CD14-positive monocyte (primary cell): ENCODE data around the gene KIAA0319L. TPM values are rescaled to one million over a fixed set of nuclear protein-coding genes. Genes with fewer than 3 reads are reported as not detected.

Experiments
- DNase-seq, 3 donors: peaks; one replicate each; pipeline ENCODE4 v3.0.0-alpha.2; 2011 to 2022
- H2AFZ ChIP-seq: 2 replicates; pipeline ENCODE4 v1.6.0; 2012; ENCODE audit warnings: mild to moderate bottlenecking, low read depth, low read length, inconsistent platforms; ENCODE audit not compliant: insufficient read depth, poor library complexity, severe bottlenecking
- H3K27ac ChIP-seq, 2 donors: 1 replicate in 1 of 2; 2 replicates in 1 of 2; pipeline ENCODE4 v1.5.1; 2012 to 2013; ENCODE audit warnings: low read length in 2 of 2, control low read depth in 1 of 2, inconsistent platforms in 1 of 2, low read depth in 1 of 2, mild to moderate bottlenecking in 1 of 2
- H3K27me3 ChIP-seq, 2 donors: one replicate each; pipeline versions ENCODE4 v1.6.0 to v1.6.1; 2011 to 2013; ENCODE audit warnings: low read length in 2 of 2; ENCODE audit not compliant: control insufficient read depth in 2 of 2, insufficient read depth in 2 of 2
- H3K36me3 ChIP-seq, 2 donors: replicated peaks in 1 of 2; 1 replicate in 1 of 2; 2 replicates in 1 of 2; pipeline versions ENCODE4 v1.5.1 to v1.6.1; 2012 to 2013; ENCODE audit warnings: low read length in 2 of 2, control low read depth in 1 of 2, inconsistent platforms in 1 of 2, mild to moderate bottlenecking in 1 of 2; ENCODE audit not compliant: insufficient read depth in 2 of 2, control insufficient read depth in 1 of 2
- H3K4me1 ChIP-seq, 2 donors: 1 replicate in 1 of 2; 2 replicates in 1 of 2; pipeline versions ENCODE4 v1.5.1 to v1.6.1; 2012 to 2013; ENCODE audit warnings: low read length in 2 of 2, control low read depth in 1 of 2, inconsistent platforms in 1 of 2, mild to moderate bottlenecking in 1 of 2, moderate library complexity in 1 of 2; ENCODE audit not compliant: insufficient read depth in 2 of 2, control insufficient read depth in 1 of 2
- H3K4me2 ChIP-seq: replicated peaks from 2 replicates; pipeline ENCODE3; 2012; ENCODE audit warnings: low read length, moderate library complexity, mild to moderate bottlenecking; ENCODE audit not compliant: poor library complexity, severe bottlenecking; ENCODE audit errors: extremely low read depth
- H3K4me3 ChIP-seq, 3 experiments: fragments of 200-600 bp in 1 of 3; sonication (generic) in 1 of 3; replicated peaks in 1 of 3; 1 replicate in 2 of 3; 2 replicates in 1 of 3; pipeline ENCODE4 v1.5.1; 2011 to 2013; ENCODE audit warnings: low read length in 3 of 3, mild to moderate bottlenecking in 3 of 3, control low read depth in 2 of 3, low read depth in 2 of 3, inconsistent platforms in 1 of 3, moderate library complexity in 1 of 3
- H3K79me2 ChIP-seq: 2 replicates; pipeline ENCODE4 v1.6.0; 2012; ENCODE audit warnings: mild to moderate bottlenecking, control low read depth, inconsistent platforms, low read length, moderate library complexity; ENCODE audit not compliant: insufficient read depth
- H3K9ac ChIP-seq: 2 replicates; pipeline ENCODE4 v1.6.0; 2017; ENCODE audit warnings: low read length, mild to moderate bottlenecking; ENCODE audit not compliant: insufficient read depth, poor library complexity, severe bottlenecking
- H3K9me3 ChIP-seq, 2 donors: replicated peaks in 1 of 2; 1 replicate in 1 of 2; 2 replicates in 1 of 2; pipeline versions ENCODE4 v1.5.1 to v1.6.1; 2012 to 2013; ENCODE audit warnings: low read length in 2 of 2, control low read depth in 1 of 2; ENCODE audit not compliant: control insufficient read depth in 1 of 2, insufficient read depth in 1 of 2
- H4K20me1 ChIP-seq: 2 replicates; pipeline ENCODE4 v1.6.0; 2012; ENCODE audit warnings: mild to moderate bottlenecking, low read length, control low read depth, moderate library complexity; ENCODE audit not compliant: insufficient read depth
- H3K27ac Mint-ChIP-seq, 7 donors: one replicate each; pipeline ENCODE4 v1.8.0; 2020; ENCODE audit warnings: mild to moderate bottlenecking in 7 of 7, mixed read lengths in 7 of 7, moderate library complexity in 6 of 7, inconsistent platforms in 2 of 7
- H3K27me3 Mint-ChIP-seq, 3 donors: one replicate each; pipeline ENCODE4 v1.8.0; 2021 to 2022; ENCODE audit warnings: low read depth in 3 of 3, mild to moderate bottlenecking in 3 of 3, mixed read lengths in 3 of 3, moderate library complexity in 3 of 3, inconsistent platforms in 1 of 3
- H3K36me3 Mint-ChIP-seq, 2 donors: one replicate each; pipeline ENCODE4 v1.8.0; 2020; ENCODE audit warnings: mixed read lengths in 2 of 2, inconsistent platforms in 1 of 2, mild to moderate bottlenecking in 1 of 2
- H3K4me1 Mint-ChIP-seq: one replicate; pipeline ENCODE4 v1.8.0; 2020; ENCODE audit warnings: mild to moderate bottlenecking, mixed read lengths
- H3K4me3 Mint-ChIP-seq, 2 donors: one replicate each; pipeline ENCODE4 v1.8.0; 2020; ENCODE audit warnings: mild to moderate bottlenecking in 2 of 2, mixed read lengths in 2 of 2, moderate library complexity in 1 of 2
- H3K9me3 Mint-ChIP-seq, 7 donors: one replicate each; pipeline ENCODE4 v1.8.0; 2020 to 2022; ENCODE audit warnings: mixed read lengths in 7 of 7, mild to moderate bottlenecking in 6 of 7, moderate library complexity in 6 of 7, inconsistent platforms in 2 of 7
- WGBS: methylation state at CpG from one replicate; pipeline ENCODE4 v1.1.5; 2013; ENCODE audit warnings: missing lambda C conversion rate; ENCODE audit not compliant: insufficient coverage; 5-methylcytosine and 5-hydroxymethylcytosine counted together
- intact Hi-C, 2 donors: fragments of 100-400 bp; cut with micrococcal nuclease; formaldehyde crosslinking; loops; one replicate each; pipeline versions ENCODE4 v1.15.0 to v1.15.1; 2023
- polyA plus RNA-seq, 3 donors: library from polyadenylated mRNA; depleted of rRNA in 1 of 3; unstranded in 2 of 3; stranded (reverse) in 1 of 3; fragments of 300-500 nt in 2 of 3; fragments of >200 nt in 1 of 3; fragmentation: Illumina TruSeq in 2 of 3; gene quantifications; 1 replicate in 2 of 3; 2 replicates in 1 of 3; pipeline ENCODE4 v1.2.3, GENCODE V29; 2012 to 2021
- TF ChIP-seq, protein P1 (sequence below): fragments of 200-600 bp; IDR thresholded peaks from one replicate; pipeline ENCODE4 v1.8.0; 2022; ENCODE audit warnings: antibody characterized with exemption, mild to moderate bottlenecking

The KIAA0319L gene
- polyA plus RNA-seq, 3 donors, result 20.6 to 75.3 (median 28.6) TPM

- no peaks in the 10 kb centered on the region for H3K79me2 ChIP-seq
- no peak overlapping the region for H3K27ac Mint-ChIP-seq
- H3K4me1 Mint-ChIP-seq, result peaks cover 12% of the 10 kb centered on the region
- intact Hi-C loops, result no loop called here
- DNase-seq, result no peak
- H3K4me3 Mint-ChIP-seq, result no peak overlapping the region
- H3K4me2 ChIP-seq, result no peak overlapping the region
- H3K36me3 ChIP-seq, result peaks cover 10 to 23% of the 10 kb centered on the region in 2 donors
- H3K27me3 Mint-ChIP-seq, result no peaks in the 10 kb centered on the region
- H3K27ac ChIP-seq, result no peak overlapping the region
- peaks cover 20 to 34% of the 10 kb centered on the region in 2 donors for H3K36me3 Mint-ChIP-seq
- H3K4me1 ChIP-seq, result peaks cover 4 to 5% of the 10 kb centered on the region in 2 donors
- H3K9ac ChIP-seq, result no peak overlapping the region
- H3K9me3 ChIP-seq, result no peaks in the 10 kb centered on the region
- no peak overlapping the region for H3K4me3 ChIP-seq
- TF ChIP-seq, protein P1, sequence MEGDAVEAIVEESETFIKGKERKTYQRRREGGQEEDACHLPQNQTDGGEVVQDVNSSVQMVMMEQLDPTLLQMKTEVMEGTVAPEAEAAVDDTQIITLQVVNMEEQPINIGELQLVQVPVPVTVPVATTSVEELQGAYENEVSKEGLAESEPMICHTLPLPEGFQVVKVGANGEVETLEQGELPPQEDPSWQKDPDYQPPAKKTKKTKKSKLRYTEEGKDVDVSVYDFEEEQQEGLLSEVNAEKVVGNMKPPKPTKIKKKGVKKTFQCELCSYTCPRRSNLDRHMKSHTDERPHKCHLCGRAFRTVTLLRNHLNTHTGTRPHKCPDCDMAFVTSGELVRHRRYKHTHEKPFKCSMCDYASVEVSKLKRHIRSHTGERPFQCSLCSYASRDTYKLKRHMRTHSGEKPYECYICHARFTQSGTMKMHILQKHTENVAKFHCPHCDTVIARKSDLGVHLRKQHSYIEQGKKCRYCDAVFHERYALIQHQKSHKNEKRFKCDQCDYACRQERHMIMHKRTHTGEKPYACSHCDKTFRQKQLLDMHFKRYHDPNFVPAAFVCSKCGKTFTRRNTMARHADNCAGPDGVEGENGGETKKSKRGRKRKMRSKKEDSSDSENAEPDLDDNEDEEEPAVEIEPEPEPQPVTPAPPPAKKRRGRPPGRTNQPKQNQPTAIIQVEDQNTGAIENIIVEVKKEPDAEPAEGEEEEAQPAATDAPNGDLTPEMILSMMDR, result no peak
- H3K9me3 Mint-ChIP-seq, result peaks cover 4 to 22% (median 6%) of the 10 kb centered on the region in 7 donors
- H2AFZ ChIP-seq, result no peak overlapping the region
- no peaks in the 10 kb centered on the region for H4K20me1 ChIP-seq
- H3K27me3 ChIP-seq, result no peaks in the 10 kb centered on the region
- no CpG with 5 or more reads among the region's 2 CpGs for WGBS
Observed at GRCh38 chr1:35481229-35481628, 76.0 kb downstream of the KIAA0319L start.

DNA sequence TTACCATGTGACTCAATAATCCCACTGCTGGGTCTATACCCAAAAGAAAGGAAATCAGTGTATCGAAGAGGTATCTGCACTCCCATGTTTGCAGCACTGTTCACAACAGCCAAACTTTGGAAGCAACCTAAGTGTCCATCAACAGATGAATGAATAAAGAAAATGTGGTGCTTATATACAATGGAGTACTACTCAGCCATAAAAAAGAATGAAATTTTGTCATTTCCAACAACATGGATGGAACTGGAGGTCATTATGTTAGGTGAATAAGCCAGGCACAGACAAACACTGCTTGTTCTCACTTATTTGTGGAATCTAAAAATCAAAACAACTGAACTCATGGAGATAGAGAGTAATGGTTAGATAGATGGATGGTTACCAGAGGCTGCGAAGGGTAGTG, 79.3 kb downstream of the KIAA0319L start:
- Histone ChIP-seq H3K79me2 (no peaks in the 10 kb centered on the region), H3K9ac (no peak overlapping the region), H3K4me1 (no peaks in the 10 kb centered on the region), H3K4me2 (no peak overlapping the region), H4K20me1 (no peaks in the 10 kb centered on the region), H2AFZ (no peak overlapping the region), H3K36me3 (peaks cover 29 to 54% of the 10 kb centered on the region in 2 donors), H3K27ac (no peak overlapping the region), H3K9me3 (no peaks in the 10 kb centered on the region), H3K27me3 (no peaks in the 10 kb centered on the region), H3K4me3 (no peak overlapping the region)
- whole genome bisulfite sequencing, result no CpG with 5 or more reads among the region's 2 CpGs
- H3K27me3 Mint-ChIP-seq, result no peaks in the 10 kb centered on the region
- H3K4me1 Mint-ChIP-seq, result no peaks in the 10 kb centered on the region
- DNase-seq, result no peak
- TF ChIP-seq, protein P1, result no peak
- peaks cover 41 to 55% of the 10 kb centered on the region in 2 donors for H3K36me3 Mint-ChIP-seq
- no peak overlapping the region for H3K27ac Mint-ChIP-seq
- peaks cover 4 to 22% (median 5%) of the 10 kb centered on the region in 7 donors for H3K9me3 Mint-ChIP-seq
- no peak overlapping the region for H3K4me3 Mint-ChIP-seq
- intact Hi-C loops, result no loop called here
